Measurements from ENCODE around the gene TAPT1. TPM values are rescaled to one million over a fixed set of nuclear protein-coding genes. Genes with fewer than 3 reads are reported as not detected.

The TAPT1 gene
- total RNA-seq, 1 experiment from 2014 or later: 11.1 TPM

DNA sequence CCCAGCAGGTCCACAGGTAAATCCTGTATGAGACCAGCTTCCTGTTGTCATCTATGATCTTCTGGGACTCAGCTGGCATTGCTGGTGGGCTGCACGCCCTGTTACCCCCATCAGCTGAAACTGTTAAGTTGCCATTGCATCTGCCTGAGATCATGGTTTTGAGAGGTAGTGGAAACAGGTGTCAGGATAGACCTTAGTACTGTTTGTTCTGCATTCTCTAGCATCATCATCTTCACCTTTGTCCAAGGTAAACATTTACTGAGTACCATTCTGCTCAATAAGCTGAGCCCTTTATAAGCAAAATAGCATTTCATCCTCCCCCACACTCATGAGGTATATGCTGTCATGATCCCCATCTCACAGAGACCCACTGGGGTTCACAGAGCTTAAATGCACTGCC lies 99.6 kb downstream of the TAPT1 start:
- Histone ChIP-seq H3K56ac (ENCODE audit: insufficient read length, low read depth, low read length) (no peak overlapping the region), H3K79me2 (ENCODE audit: insufficient read depth, low read length) (no peaks in the 10 kb centered on the region), H3K79me1 (ENCODE audit: insufficient read depth, low read depth, low read length, poor library complexity, severe bottlenecking) (no peaks in the 10 kb centered on the region), H2BK120ac (ENCODE audit: low read depth, low read length, poor library complexity, severe bottlenecking) (no peak overlapping the region), H4K91ac (ENCODE audit: insufficient read length, low read depth, low read length) (no peak overlapping the region), H3K27me3 (ENCODE audit: insufficient read depth, low read length) (no peaks in the 10 kb centered on the region), H3K9ac (ENCODE audit: extremely low read depth, insufficient read length, low read length) (no peak overlapping the region), H3K18ac (ENCODE audit: insufficient read length, low read depth, low read length) (no peak overlapping the region), H3K23ac (ENCODE audit: insufficient read length, low read depth, low read length) (no peak overlapping the region), H3K9me3 (ENCODE audit: control insufficient read depth, low read depth, low read length) (no peaks in the 10 kb centered on the region), H3K4me1 (ENCODE audit: insufficient read depth, low read length) (no peaks in the 10 kb centered on the region), H2AK5ac (ENCODE audit: insufficient read length, low read length) (no peak overlapping the region), H2AFZ (ENCODE audit: low read length) (no peak overlapping the region), H3T11ph (ENCODE audit: low read length) (no peak overlapping the region), H3K23me2 (ENCODE audit: insufficient read length, low read depth, low read length, poor library complexity, severe bottlenecking) (no peaks in the 10 kb centered on the region), H3K4ac (ENCODE audit: low read depth, low read length) (no peak overlapping the region), H3K4me2 (ENCODE audit: insufficient read depth, insufficient read length, low read length) (no peak overlapping the region), H3K27ac (ENCODE audit: insufficient read length, low read depth, low read length) (no peak overlapping the region), H2BK12ac (ENCODE audit: insufficient read length, low read depth, low read length) (no peak overlapping the region), H2BK5ac (ENCODE audit: insufficient read length, low read length) (no peak overlapping the region), H2BK20ac (ENCODE audit: low read depth, low read length, poor library complexity, severe bottlenecking) (no peak overlapping the region), H2BK15ac (ENCODE audit: low read depth, low read length) (no peak overlapping the region), H3K14ac (ENCODE audit: insufficient read depth, low read length) (no peak overlapping the region), H4K8ac (replicated peaks; ENCODE audit: insufficient read length, low read depth, low read length) (no peak overlapping the region), H4K5ac (ENCODE audit: insufficient read length, low read depth, low read length) (no peak overlapping the region), H4K20me1 (ENCODE audit: control insufficient read depth, insufficient read depth, insufficient read length) (no peaks in the 10 kb centered on the region)
- no peak for TF ChIP-seq CTCF (conservative IDR thresholded peaks at IDR 0.05)
- no peak for DNase-seq
- H3K4me1 Mint-ChIP-seq: peaks cover 0 to 9% of the 10 kb centered on the region in 2 experiments; a peak in 2 of 4 replicates
- H3K9me3 Mint-ChIP-seq: no peaks in the 10 kb centered on the region
- H3K4me3 Mint-ChIP-seq: no peak overlapping the region
- H3K27me3 Mint-ChIP-seq (ENCODE audit: low read depth): no peaks in the 10 kb centered on the region
- H3K27ac Mint-ChIP-seq: peak overlapping the region in 1 of 3 experiments; percentile 53; a peak in 1 of 7 replicates
- no CpG with 5 or more reads among the region's 1 CpG for WGBS (ENCODE audit: extremely low coverage, insufficient read length, low lambda C conversion rate)
- H3K36me3 Mint-ChIP-seq (ENCODE audit: insufficient read depth in 1 of 3, low read depth in 3 of 3): no peaks in the 10 kb centered on the region
